Glomerular endothelial cell (primary cell): ENCODE measurements around the gene SCN4B. TPM values are rescaled to one million over a fixed set of nuclear protein-coding genes. Genes with fewer than 3 reads are reported as not detected.
"Not testable (repeated sequence)": the region's sequence is repeated elsewhere in the genome, so short reads cannot be mapped to it uniquely, and the experiment has no call there.

ENCODE experiments used
- DNase-seq: peaks from one replicate; pipeline ENCODE4 v3.0.0-alpha.2; 2011; ENCODE audit warnings: low read depth, low spot score; ENCODE audit errors: extremely low read depth
- total RNA-seq: library from RNA; depleted of rRNA; stranded (reverse); fragments of >200 nt; gene quantifications from 2 replicates; pipeline ENCODE4 v1.2.3, GENCODE V29; 2015

Gene SCN4B, protein sequence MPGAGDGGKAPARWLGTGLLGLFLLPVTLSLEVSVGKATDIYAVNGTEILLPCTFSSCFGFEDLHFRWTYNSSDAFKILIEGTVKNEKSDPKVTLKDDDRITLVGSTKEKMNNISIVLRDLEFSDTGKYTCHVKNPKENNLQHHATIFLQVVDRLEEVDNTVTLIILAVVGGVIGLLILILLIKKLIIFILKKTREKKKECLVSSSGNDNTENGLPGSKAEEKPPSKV
- 0.23 and 0.92 TPM in 2 replicates for total RNA-seq

DNA sequence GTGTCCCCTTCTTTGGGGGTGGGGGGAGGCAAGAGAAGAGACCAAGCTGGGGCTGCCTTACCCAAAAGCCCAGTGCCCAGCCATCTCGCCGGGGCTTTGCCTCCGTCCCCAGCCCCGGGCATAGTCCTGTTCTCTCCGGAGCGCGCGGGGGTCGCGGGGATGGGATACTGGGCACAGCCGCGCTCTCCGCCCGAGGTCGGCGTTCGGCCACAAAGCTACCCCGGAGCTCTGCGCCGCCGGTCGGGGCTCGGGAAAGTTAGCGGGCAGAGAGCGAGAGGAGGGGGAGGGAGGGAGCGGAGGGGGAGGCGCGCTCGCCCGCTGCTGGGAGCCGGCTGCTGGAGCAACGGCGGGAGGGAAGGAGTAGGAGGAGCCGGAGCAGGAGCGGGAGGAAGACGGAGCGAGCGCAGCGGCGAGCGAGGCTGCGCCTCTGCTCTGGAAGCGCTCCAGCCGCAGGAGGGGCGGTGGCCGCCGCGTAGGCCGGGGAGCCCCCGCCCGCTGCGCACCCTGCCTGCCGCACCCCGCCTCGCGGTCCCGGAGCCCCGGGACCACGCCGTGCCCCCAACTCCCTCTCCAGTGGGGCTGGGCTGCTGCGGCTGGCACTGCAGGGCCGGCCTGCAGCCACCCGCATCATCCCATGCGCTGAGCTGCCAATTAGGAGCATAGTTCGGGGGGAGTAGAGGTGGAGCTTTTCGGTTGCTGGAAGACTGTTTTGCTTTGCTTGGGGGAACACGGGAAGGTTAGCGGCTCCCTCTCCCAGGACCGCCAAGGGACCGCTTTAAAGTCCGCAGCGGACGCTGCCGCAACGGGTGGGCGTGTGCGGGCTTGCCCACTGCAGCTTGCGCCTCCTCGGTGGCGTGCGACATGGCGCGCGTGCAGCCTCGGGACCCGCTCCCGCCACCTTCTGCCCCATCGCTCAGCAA is at the start of gene SCN4B:
SCN4B (minus strand) TSS at position 272 of the 920 bp plus-strand sequence; CDS start at position 122, 150 bp downstream.
- DNase-seq: no peak

DNA sequence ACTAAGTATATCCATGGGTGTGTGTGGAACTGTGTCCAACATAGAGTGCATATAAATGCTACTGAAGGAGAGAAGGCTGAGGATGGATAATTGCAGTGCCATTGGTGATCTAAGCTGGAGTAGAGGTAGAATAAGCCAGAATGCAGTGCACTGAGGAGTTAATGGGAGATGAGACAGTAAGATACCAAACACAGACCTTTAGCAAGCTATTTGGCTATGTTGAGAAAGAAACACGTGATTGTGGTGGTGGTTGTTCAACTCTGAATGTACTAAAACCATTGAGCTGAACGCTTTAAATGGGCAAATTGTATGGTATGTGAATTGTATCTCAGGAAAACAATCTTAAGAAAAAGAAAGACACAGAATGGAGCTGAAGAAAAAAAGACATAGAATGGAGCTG is 49.3 kb upstream of the SCN4B start:
- no peak for DNase-seq

DNA sequence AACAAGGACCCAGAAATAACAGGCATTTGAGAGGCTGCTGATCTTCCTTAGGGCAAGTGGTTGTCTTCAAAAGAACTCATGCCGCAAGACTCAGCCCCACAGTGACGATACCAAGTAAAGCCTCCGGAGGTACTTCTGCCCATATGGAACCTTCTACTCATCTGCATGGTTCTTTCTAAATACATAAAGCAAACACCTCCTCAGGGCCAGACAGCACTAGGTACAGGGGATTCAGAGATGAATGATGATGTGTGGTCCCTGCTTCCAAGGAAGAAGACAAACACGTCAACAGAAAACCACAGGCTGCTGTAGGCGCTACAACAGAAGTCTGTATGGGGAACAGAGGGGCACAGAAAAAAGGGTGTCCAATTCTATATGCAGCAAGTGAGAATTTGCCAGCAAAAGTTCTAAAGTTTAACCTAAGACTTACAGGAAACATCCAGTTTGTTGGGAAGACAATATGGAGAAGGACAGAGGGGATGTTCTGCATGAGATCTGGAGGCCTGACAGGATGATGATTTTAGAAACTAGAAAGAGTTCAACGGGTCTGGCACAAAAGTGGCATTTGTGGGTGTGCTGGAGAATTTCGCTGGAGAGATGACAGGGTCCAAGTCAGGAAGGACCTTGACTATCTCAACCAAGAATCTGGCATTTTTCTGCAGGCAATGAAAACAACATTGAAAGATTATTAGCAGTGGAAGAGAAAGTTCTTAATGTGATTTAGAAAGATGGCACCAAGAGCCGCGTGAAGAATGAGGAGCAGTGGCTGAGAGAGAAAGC is 48.5 kb upstream of the SCN4B start:
- DNase-seq: no peak

DNA sequence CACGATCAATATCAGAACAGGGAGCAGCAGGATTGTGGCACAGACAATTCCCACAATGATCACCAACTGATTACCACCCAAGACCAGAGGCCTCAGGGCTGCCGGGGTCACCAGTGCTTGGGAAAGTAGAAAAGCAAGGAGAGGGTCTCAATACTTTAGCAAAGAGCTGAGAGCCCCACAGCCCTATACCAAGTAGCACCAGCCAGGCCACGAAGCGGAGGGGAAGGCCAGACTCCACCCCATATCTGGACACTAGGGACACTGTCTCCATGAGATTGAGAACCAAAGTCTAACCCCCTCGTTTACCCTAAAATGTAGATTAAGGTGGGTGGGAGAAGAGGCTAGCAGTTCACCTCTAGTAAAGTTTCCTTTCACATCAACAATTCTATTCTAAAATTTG is 47.9 kb upstream of the SCN4B start:
- no peak for DNase-seq

DNA sequence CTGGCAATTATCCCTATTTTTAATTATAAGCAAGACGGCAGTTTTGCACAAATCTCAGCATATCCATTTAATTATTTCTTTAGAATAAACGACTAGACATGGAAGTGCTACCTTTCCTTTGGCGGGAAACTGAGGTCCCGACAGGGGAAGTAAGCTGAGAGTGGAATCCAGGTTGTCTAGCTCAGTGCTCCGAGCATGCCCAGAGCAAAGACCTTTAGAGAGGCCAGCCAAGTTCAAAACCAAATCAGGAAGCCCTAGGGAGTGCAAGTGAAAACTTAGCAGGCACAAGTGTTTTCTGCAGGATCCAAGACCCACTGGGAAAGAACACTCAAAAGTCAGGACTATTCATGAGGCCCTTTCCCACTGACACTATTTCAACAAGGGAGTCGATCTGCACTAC is 46.5 kb upstream of the SCN4B start:
- DNase-seq: no peak

DNA sequence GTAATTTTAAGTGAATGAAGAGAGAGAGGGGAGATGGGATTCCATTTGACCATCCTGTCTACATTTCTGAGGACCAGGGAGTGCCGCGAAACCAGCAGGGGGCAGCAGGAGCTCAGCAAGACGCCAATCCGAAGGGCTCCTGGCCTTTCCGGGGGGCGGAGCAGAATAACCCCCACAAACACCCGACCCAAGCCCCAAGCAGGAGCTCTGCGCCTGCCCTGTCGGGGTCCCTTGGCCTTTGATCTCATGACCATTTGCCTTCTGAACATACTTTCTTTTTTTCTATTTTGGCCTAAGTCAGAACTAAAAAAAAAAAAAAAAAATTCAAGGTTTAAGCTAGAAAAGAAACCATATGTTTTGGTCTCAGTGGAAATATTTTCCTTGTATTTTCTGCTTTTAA is 45.7 kb upstream of the SCN4B start:
- DNase-seq: no peak

DNA sequence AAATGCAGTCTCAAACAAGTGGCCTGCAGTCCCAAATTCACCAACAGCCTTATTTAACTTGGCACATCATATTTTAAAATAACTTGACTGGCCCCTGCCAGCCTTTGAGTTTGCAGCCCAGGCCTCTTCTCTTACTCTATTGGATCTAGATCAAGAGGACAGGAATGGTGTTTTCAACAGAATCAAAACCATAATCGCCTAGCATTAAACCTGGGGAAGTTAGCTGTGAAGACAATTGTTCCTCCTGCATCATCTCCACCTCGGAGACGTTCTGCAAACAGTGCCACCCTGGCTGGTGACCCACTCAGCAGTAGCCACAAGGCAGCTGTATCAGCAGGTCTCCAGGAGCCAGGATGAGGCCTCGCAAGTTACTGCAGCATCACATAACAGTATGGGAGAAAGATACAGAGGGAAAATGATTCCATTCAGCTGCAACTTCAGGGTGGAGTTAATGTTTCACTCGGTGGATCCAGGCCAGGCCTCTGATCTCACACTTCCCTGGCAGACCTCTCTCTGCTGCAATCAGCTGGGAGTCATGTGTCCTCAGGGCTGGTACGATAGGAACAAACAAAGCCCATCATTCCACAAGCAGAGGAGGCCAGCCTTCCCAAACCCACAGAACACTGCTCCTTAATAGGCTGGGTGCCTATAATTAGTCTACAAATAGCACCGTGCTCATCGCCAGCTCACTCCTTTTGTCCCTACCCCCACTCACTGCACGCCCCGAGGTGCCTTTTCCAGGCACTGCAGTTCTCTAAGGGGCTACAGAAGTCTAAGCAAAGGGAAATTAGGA is 42.4 kb upstream of the SCN4B start:
- DNase-seq: no peak

DNA sequence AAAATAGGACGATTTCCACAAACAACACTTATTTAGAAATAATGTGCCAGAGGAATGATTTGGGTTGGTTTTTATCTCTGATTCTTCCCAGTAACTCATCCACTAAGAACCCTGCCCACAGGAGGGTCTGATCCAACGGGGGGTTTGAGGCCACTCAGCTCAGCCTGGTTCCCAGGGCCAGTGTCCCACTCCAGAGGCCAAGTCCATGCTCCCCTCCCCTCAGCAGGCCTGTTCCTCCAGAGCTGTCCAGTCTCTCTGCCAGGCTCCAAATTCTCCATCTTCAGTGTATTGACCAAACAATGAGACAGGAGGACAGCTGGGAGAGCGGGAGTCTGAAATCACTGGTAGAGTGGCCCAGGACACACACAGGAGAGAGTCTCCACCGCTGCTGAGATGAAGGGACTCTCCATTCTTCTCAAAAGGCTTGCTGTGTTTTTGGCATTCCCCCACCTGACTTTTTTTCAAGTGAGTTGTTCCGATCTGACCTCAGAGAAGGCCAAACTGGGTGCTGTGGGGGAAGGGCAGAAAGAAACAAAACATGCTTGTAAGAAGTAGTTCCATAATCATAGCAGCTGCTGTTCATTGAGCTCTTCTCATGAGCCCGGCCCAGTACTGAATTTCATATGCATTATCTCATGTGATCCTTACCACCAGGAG is 41.4 kb upstream of the SCN4B start:
- no peak for DNase-seq

DNA sequence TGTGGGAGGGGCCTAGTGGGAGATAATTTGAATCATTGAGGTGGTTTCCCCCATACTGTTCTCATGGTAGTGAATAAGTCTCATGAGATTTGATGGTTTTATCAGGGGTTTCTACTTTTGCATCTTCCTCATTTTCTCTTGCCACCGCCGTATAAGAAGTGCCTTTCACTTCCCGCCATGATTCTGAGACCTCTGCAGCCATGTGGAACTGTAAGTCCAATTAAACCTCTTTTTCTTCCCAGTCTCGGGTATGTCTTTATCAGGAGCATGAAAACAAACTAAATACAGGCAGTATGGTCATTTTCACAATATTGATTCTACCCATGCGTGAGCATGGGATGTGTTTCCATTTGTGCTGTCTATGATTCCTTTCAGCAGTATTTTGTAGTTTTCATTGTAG is 40.2 kb upstream of the SCN4B start:
- not testable (repeated sequence) for DNase-seq

DNA sequence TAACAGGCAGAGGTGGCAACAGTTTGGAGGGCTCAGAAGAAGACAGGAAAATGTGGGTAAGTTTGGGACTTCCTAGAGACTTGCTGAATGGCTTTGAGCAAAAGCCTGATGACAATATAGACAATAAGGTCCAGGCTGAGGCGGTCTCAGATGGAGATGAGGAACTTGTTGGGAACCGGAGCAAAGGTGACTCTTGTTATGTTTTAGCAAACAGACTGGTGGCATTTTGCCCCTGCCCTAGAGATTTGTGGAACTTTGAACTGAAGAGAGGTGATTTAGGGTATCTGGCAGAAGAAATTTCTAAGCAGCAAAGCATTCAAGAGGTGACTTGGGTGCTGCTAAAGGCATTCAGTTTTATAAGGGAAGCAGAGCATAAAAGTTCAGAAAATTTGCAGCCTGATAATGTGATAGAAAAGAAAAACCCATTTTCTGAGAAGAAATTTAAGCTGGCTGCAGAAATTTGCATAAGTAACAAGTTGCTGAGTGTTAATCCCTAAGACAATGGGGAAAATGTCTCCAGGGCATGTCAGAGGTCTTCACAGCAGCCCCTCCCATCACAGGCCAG is 38.4 kb upstream of the SCN4B start:
- not testable (repeated sequence) for DNase-seq

DNA sequence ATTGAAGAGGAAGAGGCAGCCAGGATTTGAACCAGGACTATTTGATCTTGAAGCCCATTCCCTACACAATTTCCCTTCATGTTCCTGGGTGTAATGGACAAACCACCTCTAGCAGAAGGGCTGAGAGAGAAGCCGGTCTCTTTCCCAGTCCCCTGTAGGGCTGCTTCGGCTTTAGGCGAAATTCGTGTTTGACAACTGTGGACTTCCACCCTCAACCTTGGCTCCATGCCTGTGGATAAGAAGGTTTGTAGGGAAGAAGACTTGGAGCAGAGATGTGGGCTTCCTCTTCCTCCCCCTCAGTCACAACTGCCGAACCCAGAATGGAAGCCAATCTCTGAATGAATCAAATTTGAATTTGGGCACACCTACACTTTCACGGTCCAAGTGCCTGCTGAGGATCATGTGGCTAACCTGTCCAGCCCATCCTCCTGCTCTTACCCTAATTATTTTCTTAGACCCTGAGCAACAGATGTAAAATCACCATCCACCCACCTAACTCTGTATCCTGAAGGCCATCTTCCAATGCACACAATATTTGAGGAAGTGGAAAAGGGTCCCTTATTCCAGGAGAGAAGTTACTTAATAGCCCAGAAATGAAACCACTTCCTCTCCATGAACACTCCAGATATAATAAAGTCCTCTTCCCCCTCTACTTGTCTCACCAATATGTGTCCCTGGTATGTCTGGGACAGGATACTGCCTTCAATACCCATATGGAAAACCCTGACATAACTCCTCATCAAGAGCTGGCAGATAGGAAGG is 33.9 kb upstream of the SCN4B start:
- DNase-seq: no peak

DNA sequence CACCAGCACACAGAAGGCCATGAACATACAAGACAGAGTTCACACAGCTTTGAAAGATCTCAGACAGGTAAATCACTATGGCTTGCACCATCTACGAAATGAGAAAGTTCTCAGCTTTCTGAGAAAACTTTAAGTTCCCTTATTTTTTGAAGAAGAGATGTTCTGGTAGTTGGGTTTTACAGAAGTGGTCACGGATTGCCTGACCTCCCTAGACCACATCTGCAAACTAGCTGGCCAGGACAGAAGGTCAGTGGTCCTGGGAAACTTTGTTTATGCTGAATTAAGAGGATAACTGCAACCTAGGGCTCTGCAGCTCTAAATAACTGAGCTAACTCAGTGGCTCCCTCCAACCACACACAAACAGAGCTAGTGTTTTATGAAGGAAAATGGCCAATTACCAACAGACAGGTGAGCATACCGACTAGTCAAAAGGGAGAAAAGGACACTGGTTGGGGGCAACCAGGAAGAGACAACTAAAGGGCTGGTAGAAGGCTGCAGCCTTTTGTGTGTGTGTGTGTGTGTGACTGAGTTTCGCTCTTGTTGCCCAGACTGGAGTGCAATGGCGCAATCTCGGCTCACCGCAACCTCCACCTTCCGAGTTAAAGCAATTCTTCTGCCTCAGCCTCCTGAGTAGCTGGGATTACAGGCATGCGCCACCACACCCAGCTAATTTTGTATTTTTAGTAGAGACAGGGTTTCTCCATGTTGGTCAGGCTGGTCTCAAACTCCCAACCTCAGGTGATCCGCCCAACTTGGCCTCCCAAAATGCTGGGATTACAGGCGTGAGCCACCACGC is 32.4 kb upstream of the SCN4B start:
- DNase-seq: no peak

DNA sequence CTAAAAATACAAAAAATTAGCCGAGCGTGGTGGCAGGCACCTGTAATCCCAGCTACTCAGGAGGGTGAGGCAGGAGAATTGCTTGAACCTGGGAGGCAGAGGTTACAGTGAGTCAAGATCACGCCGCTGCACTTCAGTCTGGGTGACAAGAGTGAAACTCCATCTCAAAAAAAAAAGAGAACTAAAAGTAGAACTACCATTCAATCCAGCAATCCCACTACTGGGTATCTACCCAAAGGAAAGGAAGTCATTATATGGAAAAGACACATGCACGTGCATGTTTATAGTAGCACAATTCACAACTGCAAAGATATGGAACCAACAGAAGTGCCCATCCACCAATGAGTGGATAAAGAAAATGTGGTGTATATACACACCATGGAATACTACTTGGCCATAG is 31.1 kb upstream of the SCN4B start:
- not testable (repeated sequence) for DNase-seq

DNA sequence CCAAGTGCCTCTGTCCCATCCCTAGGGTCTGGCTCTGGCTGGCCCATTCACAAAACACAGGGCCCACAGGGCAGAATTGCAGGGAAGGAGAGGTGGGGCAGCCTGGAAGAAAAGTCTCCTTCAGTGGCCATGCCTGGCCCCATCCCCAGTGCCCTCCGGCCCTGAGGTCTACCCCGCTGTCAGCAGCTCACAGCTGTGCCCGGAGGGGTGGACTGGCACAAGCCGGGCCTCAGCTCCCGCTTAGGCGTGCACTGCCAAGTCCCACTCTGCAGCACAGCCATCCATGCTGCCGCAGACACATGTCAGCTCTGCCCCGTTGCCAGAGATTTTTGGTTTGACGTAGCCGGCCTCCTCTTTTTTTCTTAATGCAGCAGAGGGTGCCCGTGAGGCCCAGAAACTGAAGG is 27.7 kb upstream of the SCN4B start:
- no peak for DNase-seq

DNA sequence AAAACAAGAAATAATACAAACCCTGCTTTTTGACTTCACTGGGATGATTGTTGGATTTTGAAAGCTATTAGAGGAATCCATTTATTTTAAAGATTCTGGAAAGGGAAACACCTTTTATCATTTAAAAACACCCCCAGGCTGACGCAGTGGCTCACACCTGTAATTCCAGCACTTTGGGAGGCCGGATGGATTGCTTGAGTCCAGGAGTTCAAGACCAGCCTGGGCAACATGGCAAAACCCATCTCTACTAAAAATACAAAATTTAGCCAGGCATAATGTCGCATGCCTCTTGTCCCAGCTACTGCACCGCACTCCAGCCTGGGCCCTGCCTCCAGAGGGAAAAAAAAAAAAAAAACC is 24.1 kb upstream of the SCN4B start:
- no peak for DNase-seq

DNA sequence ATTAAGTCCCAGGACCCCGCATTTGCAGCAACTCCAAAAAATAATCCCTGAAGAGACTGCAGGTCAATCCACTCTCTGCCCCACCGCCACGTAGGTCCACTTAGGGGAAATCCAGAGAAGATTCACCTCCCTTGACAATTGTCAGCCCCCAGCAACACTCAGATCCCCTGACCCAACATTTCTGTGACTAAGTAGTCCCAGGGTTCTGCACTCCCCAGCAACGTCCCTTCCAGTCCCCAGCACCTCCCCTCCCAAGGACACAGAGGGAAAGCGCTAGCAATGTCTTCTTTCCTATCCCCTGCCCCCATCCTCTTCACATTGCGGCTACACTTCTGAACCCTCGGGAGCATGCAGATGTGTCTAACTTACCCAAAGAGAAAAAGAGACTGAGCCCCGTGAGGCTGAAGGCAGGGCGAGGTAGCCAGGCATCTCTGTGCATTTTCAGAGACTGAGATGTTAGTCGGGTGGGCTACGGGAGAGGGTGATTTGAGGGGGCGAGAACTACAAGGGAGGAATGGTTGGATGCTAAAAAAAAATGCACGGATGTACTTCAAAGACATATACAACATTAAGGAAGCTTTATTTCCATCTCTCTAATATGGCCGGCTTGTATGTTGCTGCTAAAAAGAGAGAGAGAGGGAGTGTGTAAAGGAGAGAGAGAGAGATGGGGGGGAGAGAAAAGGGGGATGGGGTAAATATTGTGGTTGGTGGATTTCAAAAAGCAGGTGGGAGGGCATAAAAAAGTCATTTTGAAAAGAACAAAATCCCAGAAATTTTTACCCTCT is 23.6 kb upstream of the SCN4B start, which contains the start of gene SCN2B:
SCN2B (minus strand) TSS at position 647 of the 785 bp plus-strand sequence; CDS start at position 439, 208 bp downstream.
- DNase-seq: no peak
